ENCODE results near the gene TAF4. TPM values are rescaled to one million over a fixed set of nuclear protein-coding genes. Genes with fewer than 3 reads are reported as not detected.

TAF4 gene
- total and polyA plus RNA-seq, 8 donors: 14.1 to 21.0 (median 17.1) TPM

DNA sequence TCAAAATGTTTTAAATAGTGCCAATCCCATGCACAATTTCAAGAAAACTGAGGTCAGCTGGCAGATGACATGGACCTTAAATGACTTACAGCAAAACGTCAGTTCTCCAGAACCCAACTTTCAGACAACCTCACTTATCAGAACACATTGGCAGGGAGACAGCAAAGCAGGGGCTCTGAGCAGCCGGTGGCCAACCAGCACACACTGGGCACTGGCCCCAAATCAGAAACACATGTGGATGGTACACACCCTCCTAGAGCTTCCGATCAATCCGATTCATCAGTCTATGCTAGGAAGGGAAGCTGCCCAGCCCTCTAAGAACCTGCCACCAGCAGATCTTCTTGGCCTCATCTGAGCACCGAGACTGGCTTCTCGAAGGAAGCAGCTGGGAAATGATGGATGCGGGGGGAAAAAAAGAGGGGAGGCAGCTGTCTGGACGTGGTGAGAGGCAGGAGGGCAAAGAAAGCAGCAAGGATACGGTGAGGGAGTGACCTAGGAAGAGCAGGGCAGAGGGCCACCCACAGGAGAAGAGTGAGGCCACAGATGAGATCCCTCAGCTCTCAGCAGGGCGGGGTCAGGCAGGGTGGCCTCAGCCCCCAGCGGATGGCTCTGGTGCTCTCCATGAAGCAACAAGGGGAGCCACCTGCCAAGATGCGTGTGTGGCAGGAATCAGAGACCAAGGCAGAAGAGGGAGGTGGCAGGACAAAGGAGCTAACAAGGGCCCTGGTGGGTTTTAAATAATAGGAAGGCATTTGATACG, 32.9 kb downstream of the TAF4 start:
- Histone ChIP-seq H3K27me3 (no peaks in the 10 kb centered on the region), H3K4me1 (peaks cover 0 to 8% of the 10 kb centered on the region in 2 donors), H3K9me3 (no peaks in the 10 kb centered on the region), H3K36me3 (no peaks in the 10 kb centered on the region), H3K27ac (no peak overlapping the region), H3K4me3 (no peak overlapping the region)
- ATAC-seq: no peak
- peak in 1 of 4 donors; percentile 28 for DNase-seq
- TF ChIP-seq, protein P1, sequence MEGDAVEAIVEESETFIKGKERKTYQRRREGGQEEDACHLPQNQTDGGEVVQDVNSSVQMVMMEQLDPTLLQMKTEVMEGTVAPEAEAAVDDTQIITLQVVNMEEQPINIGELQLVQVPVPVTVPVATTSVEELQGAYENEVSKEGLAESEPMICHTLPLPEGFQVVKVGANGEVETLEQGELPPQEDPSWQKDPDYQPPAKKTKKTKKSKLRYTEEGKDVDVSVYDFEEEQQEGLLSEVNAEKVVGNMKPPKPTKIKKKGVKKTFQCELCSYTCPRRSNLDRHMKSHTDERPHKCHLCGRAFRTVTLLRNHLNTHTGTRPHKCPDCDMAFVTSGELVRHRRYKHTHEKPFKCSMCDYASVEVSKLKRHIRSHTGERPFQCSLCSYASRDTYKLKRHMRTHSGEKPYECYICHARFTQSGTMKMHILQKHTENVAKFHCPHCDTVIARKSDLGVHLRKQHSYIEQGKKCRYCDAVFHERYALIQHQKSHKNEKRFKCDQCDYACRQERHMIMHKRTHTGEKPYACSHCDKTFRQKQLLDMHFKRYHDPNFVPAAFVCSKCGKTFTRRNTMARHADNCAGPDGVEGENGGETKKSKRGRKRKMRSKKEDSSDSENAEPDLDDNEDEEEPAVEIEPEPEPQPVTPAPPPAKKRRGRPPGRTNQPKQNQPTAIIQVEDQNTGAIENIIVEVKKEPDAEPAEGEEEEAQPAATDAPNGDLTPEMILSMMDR (IDR thresholded peaks at IDR 0.05): no peak
- intact Hi-C loops (cut with DNase I): no loop called here

DNA sequence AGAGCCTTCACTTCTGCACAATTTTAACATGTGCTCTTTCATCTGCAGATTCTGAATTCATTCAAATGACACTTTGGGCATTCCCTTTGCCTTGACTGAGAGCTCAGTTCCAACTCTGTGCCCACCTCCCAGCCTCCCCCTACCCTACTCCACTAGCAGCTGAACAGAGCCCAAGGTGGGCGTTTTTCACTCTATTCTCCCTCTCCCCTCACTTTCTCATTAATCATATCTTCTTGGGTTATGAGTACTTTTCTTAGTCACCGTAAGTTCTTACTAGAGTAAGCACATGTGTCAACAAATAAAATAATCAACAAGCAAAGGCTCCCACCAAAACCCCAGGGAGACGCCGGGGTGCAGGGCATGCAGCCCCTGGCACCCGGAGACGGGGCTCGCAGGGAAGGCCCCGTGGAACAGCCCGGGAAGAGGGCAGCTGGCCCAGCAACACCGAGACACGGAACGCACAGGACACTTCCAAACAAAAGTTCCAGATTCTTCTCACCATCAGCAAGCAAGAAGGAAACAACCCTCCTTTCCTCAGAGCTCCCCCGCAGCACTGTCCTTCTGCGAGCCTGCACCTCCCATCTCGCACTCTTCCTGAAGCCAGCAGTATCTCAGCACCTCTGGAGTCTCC, 34.1 kb downstream of the TAF4 start:
- Histone ChIP-seq H3K36me3 (no peaks in the 10 kb centered on the region), H3K4me3 (no peak overlapping the region), H3K4me1 (peaks cover 1 to 8% of the 10 kb centered on the region in 2 donors), H3K27ac (peak overlapping the region in 1 of 2 donors; percentile 53), H3K27me3 (no peaks in the 10 kb centered on the region), H3K9me3 (no peaks in the 10 kb centered on the region)
- TF ChIP-seq, protein P1 (IDR thresholded peaks at IDR 0.05): no peak
- peak in 1 of 4 donors; percentile 58 for DNase-seq
- intact Hi-C loops (cut with DNase I): no loop called here
- no peak for ATAC-seq

DNA sequence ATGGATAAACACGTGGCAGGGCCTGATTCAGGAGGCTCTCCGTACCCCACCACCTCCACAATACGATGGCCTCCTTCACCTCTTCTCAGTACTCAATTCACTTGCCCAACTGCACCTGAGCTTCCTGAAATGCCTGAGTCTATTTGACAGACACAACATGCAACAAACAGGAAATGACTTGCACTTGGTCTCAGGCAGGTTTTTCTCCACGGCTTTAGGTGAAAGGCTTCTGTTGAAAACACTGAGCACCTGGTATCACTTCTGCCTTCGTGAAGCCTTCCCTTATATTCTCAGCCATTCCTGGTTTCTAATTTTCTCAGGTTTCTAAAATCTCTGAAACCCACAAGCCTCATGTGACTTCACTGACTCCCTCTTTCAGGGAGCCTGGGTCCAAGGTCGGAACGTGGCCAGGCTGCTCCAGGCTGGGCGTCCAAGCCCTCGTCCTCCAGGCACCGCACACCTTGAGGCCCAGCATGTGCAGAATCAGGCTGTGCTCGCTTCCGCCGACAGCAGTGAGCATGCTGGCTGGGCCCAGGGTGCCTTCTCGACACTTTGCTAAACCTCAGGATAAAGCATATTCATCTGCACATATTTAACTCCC, 34.7 kb downstream of the TAF4 start:
- Histone ChIP-seq H3K27me3 (no peaks in the 10 kb centered on the region), H3K36me3 (no peaks in the 10 kb centered on the region), H3K4me3 (no peak overlapping the region), H3K4me1 (peaks cover 6 to 14% of the 10 kb centered on the region in 2 donors), H3K27ac (peak overlapping the region in 1 of 2 donors; percentile 53), H3K9me3 (no peaks in the 10 kb centered on the region)
- TF ChIP-seq, protein P1 (IDR thresholded peaks at IDR 0.05): no peak
- ATAC-seq: no peak
- intact Hi-C loops (cut with DNase I): no loop called here
- peak in 1 of 4 donors; percentile 54 for DNase-seq

DNA sequence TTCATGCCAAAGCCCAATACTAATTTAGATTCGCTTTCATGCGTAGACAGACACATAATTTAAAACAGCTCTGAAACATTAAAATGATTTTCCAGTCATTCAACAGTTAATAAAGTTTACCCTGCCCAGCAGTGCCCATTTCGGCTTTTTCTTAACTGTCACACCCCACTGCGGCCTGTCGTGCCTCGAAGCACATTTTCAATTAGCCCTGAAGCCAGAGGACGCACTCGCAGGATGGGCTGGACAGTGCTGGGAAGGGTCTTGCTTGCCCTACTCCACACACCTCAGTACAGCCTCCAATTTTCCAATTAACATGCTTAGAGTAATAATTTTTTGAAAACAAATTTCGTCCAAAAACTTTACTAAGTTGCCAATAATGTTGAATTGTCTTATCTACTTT, 35.3 kb downstream of the TAF4 start:
- ATAC-seq (no peak), DNase-seq (peak in 1 of 4 donors; percentile 28)
- TF ChIP-seq, protein P1 (IDR thresholded peaks at IDR 0.05): no peak
- H3K4me1 ChIP-seq: peaks cover 11 to 20% of the 10 kb centered on the region in 2 donors
- H3K36me3 ChIP-seq: no peaks in the 10 kb centered on the region
- no peak overlapping the region for H3K4me3 ChIP-seq
- intact Hi-C loops (cut with DNase I): no loop called here
- H3K9me3 ChIP-seq: no peaks in the 10 kb centered on the region
- no peaks in the 10 kb centered on the region for H3K27me3 ChIP-seq
- peak overlapping the region in 1 of 2 donors; percentile 53 for H3K27ac ChIP-seq

DNA sequence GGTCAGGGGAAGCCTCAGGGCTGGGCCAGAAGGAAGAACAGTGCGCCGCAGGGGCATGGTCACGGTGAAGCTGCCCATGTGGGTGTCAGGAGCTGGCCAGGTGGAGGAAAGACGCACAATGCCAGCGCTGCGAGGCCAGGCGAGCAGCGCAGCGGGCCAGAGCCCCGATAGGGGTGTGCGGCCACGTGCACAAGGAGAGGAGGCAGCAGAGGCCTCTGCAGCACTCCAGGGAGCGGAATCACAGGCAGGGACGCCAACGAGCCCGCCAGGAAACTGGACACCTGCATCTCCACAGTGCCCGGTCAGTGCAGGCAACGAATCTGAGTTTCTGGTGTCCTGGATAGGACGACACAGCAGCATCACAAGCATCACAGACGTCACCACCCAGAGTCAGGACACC, 35.7 kb downstream of the TAF4 start:
- Histone ChIP-seq H3K4me1 (peaks cover 11 to 20% of the 10 kb centered on the region in 2 donors), H3K27me3 (no peaks in the 10 kb centered on the region), H3K4me3 (no peak overlapping the region), H3K27ac (no peak overlapping the region), H3K9me3 (no peaks in the 10 kb centered on the region), H3K36me3 (no peaks in the 10 kb centered on the region)
- DNase-seq (peak in 1 of 4 donors; percentile 53), ATAC-seq (no peak)
- TF ChIP-seq, protein P1 (IDR thresholded peaks at IDR 0.05): no peak
- intact Hi-C loops (cut with DNase I): no loop called here
